Right lobe of liver (tissue), 6 donors: ENCODE data around the gene PRSS36. TPM values are rescaled to one million over a fixed set of nuclear protein-coding genes. Genes with fewer than 3 reads are reported as not detected.
"Not testable (repeated sequence)": the region's sequence is repeated elsewhere in the genome, so short reads cannot be mapped to it uniquely, and the experiment has no call there.

ENCODE experiments used
- ATAC-seq, 4 donors: fragments of 200-7000 bp; cut with Tn5 transposase; one replicate each; pipeline ENCODE4 v1.9.1; 2020; ENCODE audit warnings: mild to moderate bottlenecking in 4 of 4, moderate library complexity in 4 of 4
- DNase-seq, 3 donors: peaks; one replicate each; pipeline ENCODE4 v3.0.0-alpha.2; 2020
- H3K27ac ChIP-seq, 3 donors: fragments of 200-600 bp; one replicate each; pipeline ENCODE4 v1.8.0; 2022
- H3K27me3 ChIP-seq, 2 donors: fragments of 200-600 bp; one replicate each; pipeline ENCODE4 v1.8.0; 2022
- H3K36me3 ChIP-seq, 4 donors: fragments of 200-600 bp; sonication (generic) in 1 of 4; one replicate each; pipeline versions ENCODE4 v1.5.1 to v1.8.0; 2017 to 2022; ENCODE audit warnings: control low read depth in 1 of 4
- H3K4me1 ChIP-seq, 4 donors: fragments of 200-600 bp; sonication (generic) in 1 of 4; one replicate each; pipeline versions ENCODE4 v1.5.1 to v1.8.0; 2017 to 2022; ENCODE audit warnings: control low read depth in 1 of 4
- H3K4me3 ChIP-seq, 3 donors: fragments of 200-600 bp; one replicate each; pipeline ENCODE4 v1.8.0; 2022
- H3K9me3 ChIP-seq, 4 donors: fragments of 200-600 bp; sonication (generic) in 1 of 4; one replicate each; pipeline versions ENCODE4 v1.5.1 to v1.8.0; 2017 to 2022; ENCODE audit warnings: control low read depth in 1 of 4
- CTCF ChIP-seq, 4 donors: fragments of 200-600 bp in 3 of 4; fragments of 450-650 bp in 1 of 4; IDR thresholded peaks; one replicate each; pipeline versions ENCODE4 v1.5.1 to v1.8.0; 2016 to 2022; ENCODE audit warnings: antibody characterized with exemption in 4 of 4, mild to moderate bottlenecking in 2 of 4
- POLR2A ChIP-seq: fragments of 450-650 bp; IDR thresholded peaks from one replicate; pipeline ENCODE4 v1.6.1; 2017; ENCODE audit warnings: antibody characterized with exemption, mild to moderate bottlenecking
- WGBS: methylation state at CpG from one replicate; pipeline ENCODE4 v1.1.6; 2018; ENCODE audit warnings: low coverage, low lambda C conversion rate; ENCODE audit not compliant: insufficient coverage; ENCODE audit errors: missing lambda C conversion rate; 5-methylcytosine and 5-hydroxymethylcytosine counted together
- intact Hi-C, 2 donors: fragments of 100-400 bp; cut with DNase I; formaldehyde crosslinking; loops; one replicate each; pipeline versions ENCODE4 v1.11.2 to v1.14.1; 2022
- total RNA-seq, 6 experiments: library from RNA; depleted of rRNA in 2 of 6; stranded (reverse); fragments of >200 nt in 2 of 6; fragmentation: NEBNext Ultra II Directional in 3 of 6; extraction: Animal tissue kit (Norgen Biotek cat#: 25700) in 3 of 6; gene quantifications; one replicate each; pipeline versions ENCODE4 v1.1.0 to v1.2.4, GENCODE V29; 2016 to 2023
- donor health status: DM: no; HTN: yes; CAD: no.
- donor health status: DM: no; HTN: no; CAD: no.
- donor health status: DM: no; HTN: no; CAD: no.
- donor health status: DM: no; HTN: yes; CAD: no.
- donor health status: DM: no; HTN: yes; CAD: no.

The PRSS36 gene
- total RNA-seq, 6 experiments from 2014 or later, result 0.25 to 1.6 (median 1.0) TPM

DNA sequence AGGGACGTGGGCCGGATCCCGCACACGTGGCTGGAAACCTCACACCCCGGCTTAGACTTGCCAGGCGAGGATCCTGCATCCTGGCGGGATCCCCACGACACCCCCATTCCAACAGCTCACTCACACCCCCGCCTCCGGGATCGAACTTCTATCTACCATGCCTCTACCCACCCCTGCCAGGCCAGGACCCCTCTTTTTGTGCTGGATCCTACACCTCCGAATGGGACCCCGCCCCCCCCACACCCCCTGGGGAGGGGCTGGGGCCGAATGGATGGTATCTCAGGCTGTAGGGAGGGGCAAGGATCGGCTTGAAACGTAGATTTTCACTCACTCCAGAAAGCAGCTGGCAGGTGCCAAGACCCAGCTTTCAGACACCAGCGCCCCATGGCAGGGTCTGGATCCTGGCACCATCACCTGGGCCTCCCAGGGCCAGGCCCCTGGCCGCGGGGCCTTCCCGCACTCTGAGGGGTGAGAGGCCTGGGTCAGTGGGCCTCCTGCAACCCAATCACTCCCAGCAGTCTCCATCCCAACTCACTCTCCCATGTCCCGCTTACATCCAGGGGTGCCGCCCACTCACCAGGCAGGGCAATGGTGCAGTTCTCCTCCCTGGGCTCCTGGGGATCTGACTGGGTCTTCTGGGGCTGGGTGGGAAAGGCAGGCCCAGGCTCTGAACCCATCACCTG, 6.7 kb downstream of the PRSS36 start:
- ATAC-seq (no peak), DNase-seq (no peak)
- no peaks in the 10 kb centered on the region for H3K36me3 ChIP-seq
- H3K4me1 ChIP-seq, result peaks cover 0 to 18% (median 9%) of the 10 kb centered on the region in 4 donors
- no peaks in the 10 kb centered on the region for H3K27me3 ChIP-seq
- H3K27ac ChIP-seq, result peak overlapping the region in 2 of 3 donors; percentile 75 to 78
- H3K9me3 ChIP-seq, result no peaks in the 10 kb centered on the region
- H3K4me3 ChIP-seq, result peak overlapping the region in 2 of 3 donors; percentile 48 to 51
- 60% methylated on average over 5 of the region's 22 CpGs for WGBS
- intact Hi-C loops, result no loop called here
- no peak for TF ChIP-seq POLR2A
- no peak for TF ChIP-seq CTCF (IDR thresholded peaks at IDR 0.05)

DNA sequence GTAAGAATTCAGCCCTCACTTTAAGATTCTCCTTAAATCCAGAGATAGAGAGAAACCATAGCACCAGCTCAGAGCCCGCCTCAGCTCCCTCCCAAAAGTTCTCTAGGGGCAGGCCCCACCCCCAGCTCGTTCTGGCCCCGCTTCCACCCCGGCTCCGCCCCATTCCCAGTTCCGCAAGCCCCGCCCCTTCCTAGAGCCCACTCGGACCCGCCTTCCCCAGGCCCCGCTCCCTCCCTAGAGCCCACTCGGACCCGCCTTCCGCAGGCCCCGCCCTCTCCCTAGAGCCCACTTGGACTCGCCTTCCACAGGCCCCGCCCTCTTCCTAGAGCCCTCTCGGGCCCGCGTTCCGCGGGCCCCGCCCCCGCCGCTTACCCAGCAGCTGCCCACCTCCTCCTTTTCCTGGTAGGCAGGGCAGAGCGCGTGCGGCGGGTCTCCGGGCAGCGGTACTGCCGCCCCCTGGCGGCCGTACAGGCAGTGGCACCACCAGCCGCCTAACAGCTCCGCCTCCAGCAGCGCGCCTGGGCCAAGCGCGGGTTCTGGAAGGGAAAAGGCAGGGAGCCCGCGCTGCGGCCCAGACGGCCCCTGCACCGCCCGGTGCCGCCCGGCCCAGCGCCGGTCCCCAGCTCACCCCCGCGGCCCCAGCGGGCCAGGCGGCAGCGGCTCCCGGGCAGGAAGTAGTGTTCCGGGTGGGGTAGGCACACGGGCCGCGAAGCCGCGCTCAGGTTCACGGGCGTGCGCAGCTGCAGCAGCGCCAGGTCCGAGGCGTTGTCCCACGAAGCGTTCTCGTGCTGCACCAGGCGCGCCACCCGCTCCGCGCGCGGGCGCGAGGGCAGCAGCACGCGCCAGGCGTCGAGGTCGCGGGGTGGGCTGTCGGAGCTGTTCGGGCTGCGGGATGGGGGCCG, 7.5 kb downstream of the PRSS36 start:
- Histone ChIP-seq H3K9me3 (no peaks in the 10 kb centered on the region), H3K36me3 (no peaks in the 10 kb centered on the region), H3K4me1 (peaks cover 0 to 18% (median 9%) of the 10 kb centered on the region in 4 donors), H3K4me3 (peak overlapping the region; percentile 17 to 51 (median 48)), H3K27ac (peak overlapping the region; percentile 64 to 78 (median 75)), H3K27me3 (no peaks in the 10 kb centered on the region)
- DNase-seq (peak; percentile 100), ATAC-seq (peak; percentile 95 to 98 (median 96))
- TF ChIP-seq CTCF (IDR thresholded peaks at IDR 0.05) (peak; percentile 95 to 100 (median 96)), POLR2A (peak; percentile 35)
- intact Hi-C loops, result no loop called here
- 0% methylated on average over 14 of the region's 89 CpGs for WGBS

DNA sequence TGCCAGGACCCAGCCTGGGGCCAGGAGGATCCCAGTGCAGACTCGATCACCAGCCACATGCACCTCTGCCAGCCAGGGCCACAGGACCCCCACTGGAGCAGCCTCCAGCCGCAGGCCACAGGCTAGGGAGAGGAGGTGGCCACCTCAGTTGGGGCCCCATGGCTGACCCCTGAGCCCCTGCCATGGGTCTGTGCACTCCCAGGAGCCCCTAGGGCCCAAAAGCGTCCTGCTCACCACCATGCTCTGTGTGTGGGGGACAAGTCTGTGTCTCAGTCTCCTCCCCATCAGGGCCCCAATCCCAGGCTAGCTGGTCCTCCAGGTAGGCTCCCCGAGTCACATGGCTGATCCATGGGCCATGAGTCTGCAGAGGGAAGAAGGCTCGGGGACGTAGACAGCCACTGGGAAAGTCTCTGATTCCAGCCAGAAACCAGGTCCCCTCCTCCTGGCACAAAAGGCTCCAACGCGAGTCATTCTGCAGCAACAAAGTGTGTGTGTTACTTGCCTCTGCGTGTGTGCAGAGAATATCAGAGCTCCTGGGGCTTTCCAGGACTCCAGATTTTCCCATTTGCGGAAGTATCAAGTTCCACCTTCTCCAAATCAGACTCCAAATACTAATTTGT, 8.3 kb downstream of the PRSS36 start:
- Histone ChIP-seq H3K4me1 (peaks cover 0 to 18% (median 9%) of the 10 kb centered on the region in 4 donors), H3K36me3 (no peaks in the 10 kb centered on the region), H3K4me3 (peak overlapping the region in 2 of 3 donors; percentile 23 to 24), H3K9me3 (no peaks in the 10 kb centered on the region), H3K27ac (peak overlapping the region; percentile 59 to 64 (median 63)), H3K27me3 (no peaks in the 10 kb centered on the region)
- no peak for DNase-seq
- WGBS, result 24% methylated on average over 5 of the region's 10 CpGs
- intact Hi-C loops, result no loop called here
- ATAC-seq, result peak; percentile 0 to 4 (median 4)
- TF ChIP-seq POLR2A (no peak), CTCF (IDR thresholded peaks at IDR 0.05) (no peak)

- Histone ChIP-seq H3K4me1 (peaks cover 0 to 18% (median 9%) of the 10 kb centered on the region in 4 donors), H3K27ac (peak overlapping the region; percentile 59 to 64 (median 63))
- H3K36me3 ChIP-seq, H3K4me3 ChIP-seq, H3K9me3 ChIP-seq, H3K27me3 ChIP-seq, DNase-seq, intact Hi-C loops, ATAC-seq: not testable (repeated sequence)
- WGBS, result 88% methylated on average over 7 of the region's 9 CpGs
These were observed 8.8 kb downstream of the PRSS36 start for GRCh38 chr16:31141071-31141469.
